ENCODE measurements around the gene COL6A1.

GRCh38 chr21:45934554-45934953 lies 47.0 kb upstream of the COL6A1 start:
- no peak for TF ChIP-seq CTCF (IDR thresholded peaks at IDR 0.05; ENCODE audit: low read depth, low read length)
- no peak for TF ChIP-seq EZH2phosphoT487 (IDR thresholded peaks at IDR 0.05; ENCODE audit: low read depth)

Data from OCI-LY3 (cell line).